Activated CD8-positive, alpha-beta memory T cell treated with anti-CD3 and anti-CD28 coated beads, Interleukin-2, amount 50 U/mL, for 1 hour (primary cell): Measurements from ENCODE around the gene RCE1.

ENCODE experiments used
- DNase-seq: peaks from one replicate; pipeline ENCODE4 v3.0.0-alpha.2; 2020; ENCODE audit errors: extremely low read depth

The RCE1 gene

DNA sequence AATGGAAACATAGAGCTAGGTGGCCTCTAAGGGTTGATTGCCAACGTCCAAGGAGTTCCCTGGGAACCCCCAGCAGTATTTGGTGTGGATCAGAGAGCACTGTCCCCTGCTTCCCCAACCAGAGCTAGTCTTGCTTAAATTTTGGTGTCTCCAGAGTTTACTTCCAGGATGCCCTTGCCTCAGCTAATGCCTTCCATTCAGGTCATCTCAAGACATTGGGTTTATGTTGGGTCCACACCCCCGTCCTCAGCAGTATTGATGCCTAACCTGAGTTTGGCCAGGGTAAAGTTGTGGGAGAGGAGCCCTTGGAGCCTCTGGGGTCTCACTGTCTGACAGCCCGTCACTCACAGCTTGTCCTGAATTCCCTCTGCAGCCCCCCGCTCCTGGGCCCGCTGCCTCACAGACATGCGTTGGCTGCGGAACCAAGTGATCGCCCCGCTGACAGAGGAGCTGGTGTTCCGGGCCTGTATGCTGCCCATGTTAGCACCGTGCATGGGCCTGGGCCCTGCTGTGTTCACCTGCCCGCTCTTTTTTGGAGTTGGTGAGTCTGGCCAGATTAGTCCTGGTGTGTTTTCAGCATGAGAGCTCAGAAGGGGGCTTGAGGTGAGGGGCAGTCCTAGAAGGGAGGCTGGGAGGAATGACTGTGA is 1.4 kb downstream of the RCE1 start:
- no peak for DNase-seq

DNA sequence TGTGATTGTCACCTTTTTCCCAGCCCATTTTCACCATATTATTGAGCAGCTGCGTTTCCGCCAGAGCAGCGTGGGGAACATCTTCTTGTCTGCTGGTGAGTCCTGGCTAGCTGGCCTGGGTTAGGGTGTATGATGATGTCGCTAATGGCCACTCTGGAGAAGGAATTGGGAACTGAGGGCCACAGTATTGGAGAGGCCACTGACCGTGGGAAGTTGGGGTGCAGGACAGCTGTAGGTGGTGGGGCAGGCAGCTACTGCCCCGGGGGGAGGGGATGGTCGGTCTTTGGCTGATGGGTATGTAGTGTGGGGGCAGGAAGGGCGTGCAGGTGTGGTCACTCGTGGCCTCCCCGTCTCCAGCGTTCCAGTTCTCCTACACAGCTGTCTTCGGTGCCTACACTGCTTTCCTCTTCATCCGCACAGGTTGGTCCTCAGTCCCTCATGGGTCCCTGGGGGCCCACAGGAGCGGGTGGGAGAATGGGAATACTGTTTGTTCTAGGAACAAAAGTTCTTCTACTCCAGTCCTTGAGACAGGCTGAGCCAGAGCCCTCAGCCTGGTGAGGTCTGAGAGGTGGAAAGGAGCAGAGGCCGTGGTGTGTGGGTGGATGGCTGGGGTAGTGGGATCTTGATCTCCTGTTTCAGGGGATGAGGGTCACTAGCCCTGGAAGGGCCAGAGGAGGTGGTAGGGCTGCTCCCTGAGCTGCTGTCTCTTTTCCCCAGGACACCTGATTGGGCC is 2.1 kb downstream of the RCE1 start:
- no peak for DNase-seq

DNA sequence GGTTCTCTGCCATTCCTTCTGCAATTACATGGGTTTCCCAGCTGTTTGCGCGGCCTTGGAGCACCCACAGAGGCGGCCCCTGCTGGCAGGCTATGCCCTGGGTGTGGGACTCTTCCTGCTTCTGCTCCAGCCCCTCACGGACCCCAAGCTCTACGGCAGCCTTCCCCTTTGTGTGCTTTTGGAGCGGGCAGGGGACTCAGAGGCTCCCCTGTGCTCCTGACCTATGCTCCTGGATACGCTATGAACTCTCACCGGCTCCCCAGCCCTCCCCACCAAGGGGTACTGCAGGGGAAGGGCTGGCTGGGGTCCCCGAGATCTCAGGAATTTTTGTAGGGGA is 2.6 kb downstream of the RCE1 start:
- no peak for DNase-seq

DNA sequence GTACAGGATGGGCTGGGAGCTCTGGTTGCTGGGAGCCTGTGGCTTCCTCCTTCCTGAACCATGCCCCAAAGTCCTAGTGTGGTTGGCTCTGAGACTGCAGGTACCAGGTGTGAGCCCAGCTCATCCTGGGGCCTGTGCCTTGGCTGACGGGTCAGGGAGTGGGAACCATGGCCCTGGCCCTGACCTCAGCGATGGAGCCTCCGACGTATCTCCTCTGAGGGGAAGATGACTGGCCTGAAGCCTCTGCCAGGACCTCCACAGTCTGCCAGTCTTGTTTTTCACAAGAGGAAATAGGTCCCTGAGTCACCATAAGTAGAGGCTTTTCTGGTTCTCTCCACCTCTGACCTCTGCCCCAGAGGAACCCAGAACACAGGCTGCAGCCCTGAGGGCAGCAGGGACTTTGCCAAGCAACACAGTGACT is 3.4 kb downstream of the RCE1 start:
- no peak for DNase-seq

DNA sequence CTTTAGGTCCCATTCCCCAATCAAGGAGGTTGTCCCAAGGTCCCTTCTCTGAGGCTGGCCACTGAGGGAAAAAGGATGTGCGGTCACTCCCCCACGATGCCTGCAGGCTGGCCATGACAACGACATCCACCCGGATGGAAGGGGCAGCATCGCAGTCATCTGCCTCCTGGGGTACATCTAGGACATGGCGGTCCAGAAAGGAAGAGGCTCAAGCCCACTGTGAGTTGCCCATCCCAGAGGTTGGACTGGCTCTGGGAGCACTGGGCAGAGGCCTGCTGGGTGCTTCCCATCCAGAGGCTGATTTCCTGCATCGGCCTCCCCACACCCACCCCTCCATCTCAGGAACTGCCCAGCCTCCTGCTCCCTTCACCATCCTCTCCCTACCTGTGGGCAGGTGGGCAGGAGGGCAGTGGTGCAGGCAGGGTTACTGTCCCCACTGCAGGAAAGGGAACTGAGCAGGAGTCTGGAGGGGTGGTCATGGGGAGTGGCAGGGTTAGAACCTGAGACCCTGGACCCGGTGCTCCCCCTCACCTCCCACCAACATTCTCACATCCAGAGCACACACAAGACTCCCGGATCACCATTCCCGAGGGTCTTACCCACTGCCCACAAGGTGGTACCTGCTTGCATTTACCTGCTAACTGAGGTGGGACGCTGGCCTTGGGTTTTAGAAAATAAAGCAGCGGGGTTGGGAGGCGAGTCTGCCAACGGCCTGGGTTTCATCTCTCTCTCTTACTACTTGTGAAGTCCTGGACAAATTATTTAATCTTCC is 4.4 kb downstream of the RCE1 start:
- no peak for DNase-seq

DNA sequence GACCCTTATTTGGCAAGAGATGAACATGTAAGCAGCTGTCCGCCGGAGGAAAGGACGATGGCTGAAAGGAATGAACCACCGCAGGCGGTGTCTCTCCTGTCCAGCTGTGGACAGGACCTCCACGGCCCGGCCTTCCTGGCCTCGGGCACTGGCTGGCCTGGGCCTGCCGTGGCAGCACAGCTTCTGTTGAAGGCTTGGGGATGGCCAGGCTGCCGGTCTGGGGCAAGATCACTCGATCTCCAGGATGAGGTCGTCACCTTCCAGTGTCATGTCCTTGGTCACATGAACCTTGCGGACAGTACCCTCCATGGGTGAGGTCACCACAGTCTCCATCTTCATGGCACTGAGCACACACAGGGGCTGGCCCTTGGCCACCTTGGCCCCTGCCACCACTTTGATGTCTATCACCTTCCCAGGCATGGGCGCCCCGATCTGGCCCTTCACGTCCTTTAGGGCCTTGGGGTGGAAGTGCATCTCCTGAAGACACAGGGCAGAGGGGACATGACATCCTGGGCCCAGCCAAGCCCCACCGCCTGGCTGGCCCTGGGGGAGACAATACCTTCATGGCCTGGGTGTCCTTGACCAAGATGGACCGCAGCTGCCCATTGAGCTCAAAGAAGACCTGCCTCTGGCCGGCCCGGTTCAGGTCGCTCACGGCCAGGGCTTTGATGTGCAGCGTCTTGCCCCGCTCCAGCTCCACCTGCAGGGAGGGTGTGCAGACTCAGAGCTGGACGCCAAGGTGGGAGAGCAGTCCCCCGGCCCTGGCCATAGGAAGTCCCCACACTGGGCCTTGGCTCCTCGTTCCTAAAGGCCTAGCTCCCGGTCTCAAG is 5.6 kb downstream of the RCE1 start:
- no peak for DNase-seq

DNA sequence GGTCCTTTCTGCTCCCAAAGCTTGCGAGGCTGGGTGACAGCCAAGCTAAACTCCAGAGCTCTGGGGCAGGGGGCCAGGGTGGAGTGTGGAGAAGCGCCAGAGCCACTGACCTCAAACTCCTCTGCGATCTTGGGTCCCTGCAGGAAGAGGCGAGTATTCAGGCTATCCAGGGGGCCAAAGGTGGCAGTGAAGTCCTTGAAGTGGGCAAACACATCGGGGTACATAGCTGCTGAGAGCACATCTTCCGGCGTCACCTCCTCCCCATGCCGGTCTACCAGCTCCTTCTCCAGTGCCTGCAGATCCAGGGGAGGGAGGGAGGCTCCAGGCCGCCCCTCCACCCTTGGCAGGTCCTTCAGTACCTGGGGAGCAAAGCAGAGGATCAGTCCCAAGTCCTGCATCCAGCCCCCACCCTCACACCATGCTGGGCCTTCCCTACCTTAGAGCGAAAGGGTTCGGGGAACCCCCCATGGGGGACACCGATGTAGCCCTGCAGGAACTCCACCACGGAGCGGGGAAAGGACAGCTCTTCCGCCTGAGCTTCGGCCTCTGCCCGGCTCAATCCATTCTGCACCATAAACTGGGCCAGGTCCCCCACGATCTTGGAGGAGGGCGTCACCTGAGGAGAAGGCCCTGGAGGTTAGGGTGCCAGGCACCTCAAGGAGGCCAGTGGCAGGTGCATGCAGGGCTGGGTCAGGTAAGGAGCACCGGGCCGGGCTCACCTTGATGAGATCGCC is 6.4 kb downstream of the RCE1 start:
- no peak for DNase-seq

DNA sequence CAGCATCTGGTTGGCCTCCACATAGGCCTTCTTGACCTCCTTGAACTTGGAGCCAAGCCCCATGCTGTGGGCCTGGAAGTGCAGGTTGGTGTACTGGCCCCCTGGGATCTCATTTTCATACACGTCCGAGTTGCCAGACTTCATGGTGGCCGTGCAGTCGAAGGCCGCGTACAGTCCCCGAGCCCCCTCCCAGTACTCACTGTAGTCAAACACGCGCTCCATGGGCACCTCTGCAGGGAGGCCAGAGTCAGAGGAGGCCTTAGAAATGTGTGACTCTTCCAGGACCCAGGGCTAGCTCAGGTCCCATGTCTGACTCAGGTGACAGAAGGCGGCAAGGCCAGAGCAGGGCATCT is 7.0 kb downstream of the RCE1 start:
- no peak for DNase-seq

DNA sequence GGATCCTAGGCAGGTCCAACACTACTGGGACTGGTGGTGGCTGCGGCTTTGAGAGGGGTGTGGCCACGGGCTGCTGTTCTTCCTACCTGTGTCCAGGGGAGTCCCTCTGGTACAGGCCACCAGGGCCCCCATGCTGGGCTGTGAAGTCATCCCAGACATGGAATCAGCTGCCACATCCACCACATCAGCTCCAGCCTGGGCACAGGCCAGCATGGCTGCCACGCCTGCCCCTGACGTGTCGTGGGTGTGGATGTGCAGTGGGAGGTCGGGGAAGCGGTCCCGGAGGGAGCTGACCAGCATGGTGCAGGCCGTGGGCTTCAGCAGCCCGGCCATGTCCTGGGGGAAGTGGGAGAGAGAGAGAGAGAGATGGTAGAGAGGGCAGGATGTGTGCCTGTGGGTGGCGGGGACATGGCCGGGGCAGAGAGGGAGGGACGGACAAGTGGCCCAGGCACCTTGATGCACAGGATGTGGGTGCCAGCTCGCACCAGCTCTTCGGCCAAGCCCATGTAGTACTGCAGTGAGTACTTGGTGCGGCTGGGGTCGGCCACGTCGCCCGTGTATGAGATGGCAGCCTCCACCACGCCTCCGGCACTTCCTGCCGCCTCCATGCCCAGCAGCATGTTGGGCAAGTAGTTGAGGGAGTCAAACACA is 7.5 kb downstream of the RCE1 start:
- no peak for DNase-seq

DNA sequence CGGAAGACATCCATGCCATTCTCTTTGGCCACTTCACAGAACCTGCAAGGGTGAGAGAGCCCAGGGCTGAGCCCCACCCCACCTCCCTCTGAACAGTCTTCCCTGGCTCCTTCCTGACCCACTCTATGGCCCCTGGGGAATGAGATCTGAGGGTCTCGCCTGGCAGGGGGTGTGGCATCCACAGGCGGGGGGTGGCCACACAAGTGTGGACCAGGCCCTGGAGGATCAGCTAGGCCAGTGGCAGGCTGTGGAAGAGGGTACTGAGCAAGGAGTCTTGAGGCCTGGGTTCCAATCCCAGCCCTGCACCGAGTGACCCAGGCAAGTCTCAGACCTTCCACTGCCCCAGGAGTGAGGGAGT is 8.0 kb downstream of the RCE1 start:
- no peak for DNase-seq

DNA sequence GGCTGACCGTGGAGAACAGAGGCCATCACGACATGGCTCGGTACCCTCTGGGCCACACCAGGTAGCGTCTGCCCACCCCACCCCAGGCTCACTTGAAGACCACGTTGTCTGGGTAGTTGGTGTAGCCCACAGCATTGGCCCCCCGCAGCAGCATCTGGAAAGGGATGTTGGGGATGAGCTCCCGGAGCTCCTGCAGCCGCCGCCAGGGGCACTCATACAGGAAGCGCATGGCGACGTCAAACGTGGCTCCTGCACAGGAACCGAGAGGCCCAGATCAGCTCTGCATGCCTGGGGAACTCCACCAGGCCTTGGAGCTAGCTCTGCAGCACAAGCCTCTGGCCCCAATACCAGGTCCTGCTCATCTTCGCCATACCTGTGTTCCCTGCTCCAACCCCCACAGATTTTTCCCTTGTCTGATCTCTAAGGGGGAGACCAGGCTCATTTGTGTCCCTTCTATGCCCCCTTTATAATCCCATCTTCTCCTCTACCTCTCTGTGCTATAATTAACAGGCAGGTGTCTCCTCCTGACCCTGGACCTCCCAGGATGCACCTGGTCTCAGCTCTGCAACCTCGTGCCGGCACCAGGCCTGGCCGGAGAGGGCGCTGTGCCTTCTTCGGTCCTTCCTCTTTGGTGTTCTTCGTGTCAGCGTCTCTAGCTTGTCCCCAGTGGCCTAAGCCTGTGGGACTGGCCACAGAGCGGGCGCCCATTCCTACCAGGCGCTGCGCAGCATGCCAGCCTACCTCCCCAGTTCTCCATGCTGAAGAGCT is 8.6 kb downstream of the RCE1 start:
- no peak for DNase-seq

DNA sequence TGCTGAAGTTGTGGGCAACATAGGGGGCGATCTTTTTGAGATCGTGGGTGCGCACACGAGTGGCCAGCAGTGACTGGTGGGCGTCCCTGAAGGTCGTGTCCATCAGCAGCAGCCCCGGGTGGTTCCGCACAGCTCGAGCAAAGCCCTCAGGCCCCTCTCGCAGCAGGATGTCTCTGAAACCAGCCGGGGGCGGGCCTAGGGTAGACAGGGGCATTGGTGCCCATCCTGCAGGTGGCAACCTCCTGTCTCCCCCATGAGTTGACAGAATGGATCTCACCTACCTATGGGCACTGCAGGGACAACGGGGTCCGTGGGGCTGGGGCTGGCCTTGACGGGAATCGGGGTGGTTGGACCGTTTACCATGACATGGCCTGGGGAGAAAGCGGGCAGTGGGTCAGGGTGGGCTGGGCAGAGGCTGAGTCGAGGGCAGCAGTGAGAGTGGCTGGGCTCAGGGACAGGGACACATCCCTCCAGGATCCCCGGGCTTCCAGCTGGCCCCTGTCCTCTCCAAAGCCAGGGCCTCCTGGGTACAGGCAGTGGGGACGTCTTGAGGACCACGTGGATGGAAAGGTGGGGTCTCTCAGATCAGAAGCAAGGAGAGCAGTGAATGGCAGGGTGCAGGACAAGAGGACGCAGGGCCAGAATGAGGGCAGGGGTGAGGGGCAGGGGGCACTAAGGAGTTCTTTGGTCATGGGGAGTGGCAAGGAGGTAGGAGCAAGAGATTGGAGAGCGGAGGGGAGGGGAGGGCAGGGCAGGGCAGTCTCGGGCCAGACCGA is 9.4 kb downstream of the RCE1 start:
- DNase-seq = no peak

DNA sequence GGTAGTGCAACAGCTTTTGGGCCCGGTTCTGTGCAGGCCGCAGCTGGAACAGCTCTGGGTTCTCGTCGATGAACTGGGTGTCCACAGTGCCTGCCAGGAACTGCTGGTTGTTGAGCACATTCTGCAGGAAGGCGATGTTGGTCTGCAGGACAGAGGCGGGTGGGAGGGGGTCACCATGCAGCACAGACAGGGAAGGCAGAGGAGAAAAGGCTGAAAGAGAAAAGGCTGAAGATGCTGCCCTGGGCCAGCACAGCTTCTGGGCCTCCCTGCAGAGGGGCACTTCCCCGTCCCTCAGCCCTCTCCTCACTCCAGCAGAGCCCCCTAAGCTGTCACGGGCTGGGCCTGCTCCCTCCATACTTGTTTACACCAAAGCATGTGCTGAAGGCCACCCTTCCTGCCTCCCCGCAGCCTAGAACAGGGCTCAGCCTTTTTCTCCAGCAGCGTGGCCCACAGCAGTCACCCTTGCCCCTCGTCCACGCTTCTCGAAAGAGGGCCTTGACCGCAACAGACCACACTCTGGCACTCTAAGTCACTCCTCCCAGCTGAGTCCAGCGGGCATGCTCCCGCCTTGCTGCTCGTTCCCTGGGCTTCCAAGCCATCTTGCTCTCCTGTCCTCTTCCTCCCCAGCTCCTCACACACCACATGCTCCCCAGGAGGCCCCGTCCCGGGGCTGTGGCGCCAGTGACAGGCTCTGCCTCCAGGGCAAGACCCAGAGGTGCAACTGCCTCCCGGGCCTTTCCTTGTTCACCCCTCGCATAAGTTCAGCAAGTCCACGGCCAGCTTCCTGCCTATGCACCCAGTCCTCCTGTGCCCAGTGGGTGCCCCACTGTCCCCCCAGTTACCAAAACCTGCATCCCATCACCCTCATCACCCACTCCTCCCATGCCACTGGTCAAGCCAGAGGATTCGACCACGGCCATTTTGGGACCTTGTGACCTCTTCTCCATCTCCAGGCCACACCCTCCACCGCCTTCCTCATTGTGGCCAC is 10.3 kb downstream of the RCE1 start:
- DNase-seq = no peak

DNA sequence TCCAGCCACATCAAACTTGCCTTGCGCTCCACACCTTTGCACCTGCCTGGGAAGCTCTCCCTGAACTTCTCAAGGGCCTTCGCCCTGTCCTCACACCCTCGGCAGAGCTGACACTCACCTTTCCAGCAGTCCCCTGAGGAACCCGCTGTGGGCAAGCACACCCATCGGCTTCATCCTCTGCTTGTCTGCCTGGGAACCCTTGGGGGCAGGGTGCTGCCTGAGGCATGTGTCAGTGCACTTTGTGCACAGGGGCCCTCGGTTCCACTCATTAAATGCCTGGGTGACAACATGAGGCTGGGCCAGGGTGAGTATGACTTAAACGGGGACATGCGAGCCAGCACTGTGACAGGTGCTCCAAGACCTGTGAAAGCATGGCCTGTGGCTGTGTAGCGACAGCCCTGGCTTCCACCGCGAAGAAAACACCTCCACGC is 11.0 kb downstream of the RCE1 start:
- DNase-seq = no peak

DNA sequence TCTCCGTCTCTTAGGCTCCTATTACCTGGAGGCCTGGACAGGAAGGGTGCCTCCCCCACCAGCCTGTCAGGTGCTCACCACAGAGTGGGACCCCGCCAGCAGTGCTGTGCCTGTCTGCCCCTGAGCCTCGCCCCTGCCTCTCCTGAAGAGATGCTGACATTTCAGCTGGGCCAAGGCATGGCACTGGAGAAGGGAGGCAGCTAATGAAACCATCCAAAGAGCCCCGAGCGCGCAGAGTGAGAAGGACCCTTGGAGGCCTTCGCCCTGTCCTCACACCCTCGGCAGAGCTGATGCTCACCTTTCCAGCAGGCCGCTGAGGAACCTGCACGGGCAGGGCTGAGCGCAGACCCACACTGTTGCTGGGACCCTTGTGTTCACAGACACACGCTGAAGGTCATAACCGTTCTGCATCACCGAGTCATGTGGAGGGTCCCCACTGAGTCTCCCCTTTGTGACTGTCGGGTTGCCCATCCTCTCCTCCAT is 11.5 kb downstream of the RCE1 start:
- DNase-seq = no peak

DNA sequence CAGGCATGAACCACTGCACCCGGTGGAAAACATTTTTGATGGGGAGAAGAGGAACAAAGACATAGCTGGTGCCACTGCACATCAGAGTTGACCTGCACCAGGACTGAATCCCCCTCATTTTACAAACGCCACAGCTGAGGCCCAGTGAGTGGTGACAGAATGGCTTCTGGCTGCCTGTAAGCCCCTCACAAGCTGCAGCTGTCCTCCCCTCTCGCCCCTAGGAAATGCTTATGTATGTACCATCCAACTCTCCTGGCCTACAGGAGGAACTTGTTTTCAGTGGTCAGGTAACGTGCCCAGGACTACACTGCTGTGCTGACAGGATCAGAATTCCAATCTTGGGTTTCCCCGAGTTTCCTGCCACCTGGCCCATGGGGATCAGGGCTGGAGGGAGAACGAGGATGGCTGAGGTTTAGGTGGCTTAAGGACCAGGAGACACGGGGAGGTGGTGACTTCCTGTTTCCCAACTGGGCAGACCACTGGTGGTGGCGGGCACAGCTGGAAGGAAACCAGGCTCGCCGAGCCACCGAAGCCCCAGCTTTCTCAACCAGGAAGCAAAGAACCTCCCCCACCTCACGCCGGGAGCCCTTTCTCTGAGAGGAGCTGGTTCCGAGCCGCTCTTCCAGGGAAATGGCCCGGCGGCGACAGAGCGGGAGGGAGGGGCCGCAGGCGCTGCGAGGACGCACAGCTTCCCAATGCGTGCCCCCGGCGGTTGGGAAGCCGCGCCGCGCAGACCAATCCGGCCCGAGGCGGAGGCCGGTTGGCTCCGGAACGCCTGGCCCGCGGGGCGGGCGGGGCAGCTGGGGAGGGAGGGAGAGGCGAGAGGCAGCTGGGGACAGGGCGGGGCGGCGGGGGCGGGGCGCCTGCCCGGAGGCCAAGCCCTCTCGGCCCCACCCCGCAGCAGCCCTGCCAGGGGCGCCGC is 12.6 kb downstream of the RCE1 start:
- DNase-seq = no peak
